K562 (cell line): Measurements from ENCODE around the gene TEPSIN. TPM values are rescaled to one million over a fixed set of nuclear protein-coding genes. Genes with fewer than 3 reads are reported as not detected.

Experiments
- ATAC-seq: fragments of 200-7000 bp; cut with Tn5 transposase; 3 replicates; pipeline ENCODE4 v1.9.1; 2020; ENCODE audit warnings: moderate library complexity
- BruUV-seq: library from RNA; stranded (reverse); fragments of 400-500 nt; replicated peaks from 2 replicates; lab custom pipeline; 2021; lab: Mats Ljungman, UMichigan
- CTCF ChIA-PET: fragments of 300-600 bp; formaldehyde crosslinking; extraction: SDS; loops from one replicate; lab custom pipeline; 2021; ENCODE audit warnings: low intra/inter-chr PET ratio; lab: Yijun Ruan, JAX
- POLR2A ChIA-PET: fragments of 300-600, 350-650 bp; sonication (Branson Sonifier 250); formaldehyde crosslinking; extraction: SDS; loops from one replicate; lab custom pipeline; 2021; ENCODE audit warnings: antibody characterized with exemption, inconsistent platforms; lab: Yijun Ruan, JAX
- DNase-seq, 4 experiments: peaks; one replicate each; pipeline versions ENCODE4 v3.0.0 to v3.0.0-alpha.2; 2011 to 2018; ENCODE audit warnings: low spot score in 3 of 4, mixed read lengths in 3 of 4; ENCODE audit errors: extremely low read depth in 1 of 4
- FAIRE-seq: peaks from 2 replicates; lab custom pipeline; 2011; peaks lifted over from hg19 to GRCh38; lab: Jason Lieb, UNC
- H2AFZ ChIP-seq: 2 replicates; pipeline ENCODE4 v1.6.0; 2011; ENCODE audit warnings: low read depth, low read length, control low read depth, inconsistent platforms
- H3K27ac ChIP-seq: fragments of 200-600 bp; 3 replicates; pipeline ENCODE4 v1.8.0; 2011; ENCODE audit warnings: low read depth, mild to moderate bottlenecking, control low read depth, inconsistent platforms, low read length, moderate library complexity, mixed read lengths; ENCODE audit errors: extremely low read depth
- H3K27me3 ChIP-seq, 2 experiments: fragments of 300-600 bp in 1 of 2; 2 replicates in 1 of 2; 3 replicates in 1 of 2; pipeline versions ENCODE4 v1.6.0 to v1.8.0; 2011; ENCODE audit warnings: inconsistent platforms in 2 of 2, low read length in 2 of 2, mild to moderate bottlenecking in 1 of 2, mixed read lengths in 1 of 2, moderate library complexity in 1 of 2; ENCODE audit not compliant: control insufficient read depth in 2 of 2, insufficient read depth in 2 of 2
- H3K36me3 ChIP-seq: fragments of 300-600 bp; 3 replicates; pipeline ENCODE4 v1.8.0; 2011; ENCODE audit warnings: mild to moderate bottlenecking, low read length, inconsistent platforms; ENCODE audit not compliant: control insufficient read depth, insufficient read depth
- H3K4me1 ChIP-seq, 2 experiments: fragments of 200-600 bp in 1 of 2; replicated peaks in 1 of 2; 2 replicates in 1 of 2; 3 replicates in 1 of 2; pipeline versions ENCODE4 v1.5.1 to v1.8.0; 2011; ENCODE audit warnings: inconsistent platforms in 2 of 2, low read length in 2 of 2, mild to moderate bottlenecking in 1 of 2, mixed read lengths in 1 of 2, moderate library complexity in 1 of 2; ENCODE audit not compliant: control insufficient read depth in 2 of 2, insufficient read depth in 2 of 2
- H3K4me2 ChIP-seq: 2 replicates; pipeline ENCODE4 v1.6.1; 2011; ENCODE audit warnings: low read length, control low read depth, inconsistent platforms, mixed read lengths; ENCODE audit not compliant: insufficient read depth
- H3K4me3 ChIP-seq: fragments of 200-600 bp; sonication (generic), shearing (Covaris generic); 2 replicates; pipeline ENCODE4 v1.5.1; 2016; ENCODE audit warnings: control low read depth, inconsistent platforms
- H3K79me2 ChIP-seq: fragments of 200-600 bp; 3 replicates; pipeline ENCODE4 v1.8.0; 2011; ENCODE audit warnings: low read length, inconsistent platforms; ENCODE audit not compliant: control insufficient read depth, insufficient read depth
- H3K9ac ChIP-seq, 2 experiments: 2 replicates each; pipeline versions ENCODE4 v1.6.0 to v1.6.1; 2011; ENCODE audit warnings: low read depth in 2 of 2, low read length in 2 of 2, control low read depth in 1 of 2, inconsistent platforms in 1 of 2, mild to moderate bottlenecking in 1 of 2, mixed read lengths in 1 of 2; ENCODE audit not compliant: insufficient read depth in 1 of 2
- H3K9me1 ChIP-seq: one replicate; pipeline ENCODE4 v1.6.0; 2011; ENCODE audit warnings: inconsistent platforms, mild to moderate bottlenecking, low read length, moderate library complexity; ENCODE audit not compliant: control insufficient read depth, insufficient read depth
- H3K9me3 ChIP-seq: replicated peaks from 2 replicates; pipeline ENCODE4 v1.5.1; 2011; ENCODE audit warnings: low read depth, low read length, inconsistent platforms; ENCODE audit not compliant: control insufficient read depth, insufficient read depth
- H4K20me1 ChIP-seq: replicated peaks from 2 replicates; pipeline ENCODE4 v1.6.1; 2011; ENCODE audit warnings: low read length, inconsistent platforms, mixed read lengths; ENCODE audit not compliant: control insufficient read depth, insufficient read depth
- FOXA3 ChIP-seq, 2 experiments: fragments of 450-650 bp in 1 of 2; sonication (generic) in 1 of 2; formaldehyde crosslinking; IDR thresholded peaks in 1 of 2; conservative IDR thresholded peaks in 1 of 2; 2 replicates each; pipeline versions ENCODE4 v1.4.0 to v1.8.0; 2020 to 2022; ENCODE audit warnings: mild to moderate bottlenecking in 2 of 2, missing genetic modification reagents in 1 of 2
- NRF1 ChIP-seq, 2 experiments: fragments of 450-650 bp; IDR thresholded peaks in 1 of 2; conservative IDR thresholded peaks in 1 of 2; 2 replicates each; pipeline ENCODE4 v1.6.1; 2014; ENCODE audit warnings: mild to moderate bottlenecking in 2 of 2
- WGBS: fragments of 100-300 bp; shearing (Covaris generic); methylation state at CpG from one replicate; pipeline ENCODE4 v1.1.6; 2016; ENCODE audit warnings: low coverage, mixed read lengths; ENCODE audit not compliant: insufficient coverage; ENCODE audit errors: missing lambda C conversion rate; 5-methylcytosine and 5-hydroxymethylcytosine counted together
- in situ Hi-C: fragments of 300-500 bp; cut with MboI; formaldehyde crosslinking; loops from 4 replicates; pipeline ENCODE4 v1.15.0; 2018; ENCODE audit warnings: inconsistent platforms, mixed read lengths
- intact Hi-C: fragments of 100-400 bp; cut with micrococcal nuclease; formaldehyde crosslinking; loops from 2 replicates; pipeline ENCODE4 v1.14.2; 2022
- polyA plus RNA-seq, 8 experiments: library from polyadenylated mRNA; depleted of rRNA in 4 of 8; stranded (reverse) in 5 of 8; unstranded in 3 of 8; fragments of >200 nt; fragmentation: Nextera tagmentation in 2 of 8; fragmentation: Illumina TruSeq in 1 of 8; extraction: Ambion mirVana in 2 of 8; extraction: Trizol in 1 of 8; gene quantifications; 2 replicates each; pipeline versions ENCODE4 v1.2.1 to v1.2.3, GENCODE V29; 2011 to 2014; ENCODE audit warnings: inconsistent platforms in 1 of 8, missing spikeins in 1 of 8
- total RNA-seq, 7 experiments: library from RNA; depleted of rRNA in 6 of 7; stranded (reverse); fragments of >200 nt in 6 of 7; fragmentation: Illumina TruSeq in 2 of 7; extraction: Trizol in 2 of 7; gene quantifications; 2 replicates each; pipeline versions ENCODE4 v1.2.1 to v1.2.3, GENCODE V29; 2011 to 2021; ENCODE audit warnings: low replicate concordance in 1 of 7

TEPSIN gene
- total and polyA plus RNA-seq, 9 of the 15 experiments (the other 6 are each of a cell fraction or from before 2014, with no cell fraction given) = 0.80 to 29.8 (median 5.3) TPM

GRCh38 chr17:81221371-81221841 lies 17.4 kb downstream of the TEPSIN start:
- H3K4me1 ChIP-seq = peaks cover 9 to 45% of the 10 kb centered on the region in 2 experiments
- peaks cover 5% of the 10 kb centered on the region; the same call in 2 of the 3 replicates for H3K79me2 ChIP-seq
- H2AFZ ChIP-seq = no peak overlapping the region
- 74% methylated on average over 7 of the region's 11 CpGs for WGBS
- ChIA-PET POLR2A (interaction anchor here (0.7 to 1.4 kb wide), 2 partner anchors 10 to 17 kb away, joined by 3 read pairs; no protein-coding TSS in a partner anchor), CTCF (interaction anchor here (0.6 kb wide), 1 partner anchor 36 kb away, joined by 3 read pairs; no protein-coding TSS in a partner anchor)
- no peak overlapping the region for H3K27ac ChIP-seq
- ATAC-seq (no peak), DNase-seq (no peak), FAIRE-seq (no peak)
- no peaks in the 10 kb centered on the region for H4K20me1 ChIP-seq
- H3K4me2 ChIP-seq = peak overlapping the region; percentile 82; the same call in 1 of the 2 replicates
- no peaks in the 10 kb centered on the region for H3K9me3 ChIP-seq
- H3K27me3 ChIP-seq = no peaks in the 10 kb centered on the region
- no peaks in the 10 kb centered on the region for H3K9me1 ChIP-seq
- TF ChIP-seq FOXA3 (CRISPR knock-in tag; conservative IDR thresholded peaks at IDR 0.05 in 1 of 2, IDR thresholded peaks at IDR 0.05 in 1 of 2) (peak in 1 of 2 experiments; percentile 22; a peak in 1 of 4 replicates), NRF1 (conservative IDR thresholded peaks at IDR 0.05 in 1 of 2, IDR thresholded peaks at IDR 0.05 in 1 of 2) (no peak)
- H3K9ac ChIP-seq = peak overlapping the region in 1 of 2 experiments; percentile 89; a peak in 3 of 4 replicates
- no TSS peak for BruUV-seq
- peaks cover 8% of the 10 kb centered on the region; the same call in 1 of the 3 replicates for H3K36me3 ChIP-seq
- intact Hi-C loops (loop anchor here (10.0 kb wide), 1 partner anchor 237 kb away; no protein-coding TSS in a partner anchor), in situ Hi-C loops (no loop called here)
- no peak overlapping the region for H3K4me3 ChIP-seq
